K562 (cell line): ENCODE measurements around the gene CFHR2. TPM values are rescaled to one million over a fixed set of nuclear protein-coding genes. Genes with fewer than 3 reads are reported as not detected.
"Not testable (repeated sequence)": the region's sequence is repeated elsewhere in the genome, so short reads cannot be mapped to it uniquely, and the experiment has no call there.

ENCODE experiments used
- ATAC-seq: fragments of 200-7000 bp; cut with Tn5 transposase; 3 replicates; pipeline ENCODE4 v1.9.1; 2020; ENCODE audit warnings: moderate library complexity
- BruUV-seq: library from RNA; stranded (reverse); fragments of 400-500 nt; replicated peaks from 2 replicates; lab custom pipeline; 2021; lab: Mats Ljungman, UMichigan
- CTCF ChIA-PET: fragments of 300-600 bp; formaldehyde crosslinking; extraction: SDS; loops from one replicate; lab custom pipeline; 2021; ENCODE audit warnings: low intra/inter-chr PET ratio; lab: Yijun Ruan, JAX
- POLR2A ChIA-PET: fragments of 300-600, 350-650 bp; sonication (Branson Sonifier 250); formaldehyde crosslinking; extraction: SDS; loops from one replicate; lab custom pipeline; 2021; ENCODE audit warnings: antibody characterized with exemption, inconsistent platforms; lab: Yijun Ruan, JAX
- DNase-seq, 4 experiments: peaks; one replicate each; pipeline versions ENCODE4 v3.0.0 to v3.0.0-alpha.2; 2011 to 2018; ENCODE audit warnings: low spot score in 3 of 4, mixed read lengths in 3 of 4; ENCODE audit errors: extremely low read depth in 1 of 4
- FAIRE-seq: peaks from 2 replicates; lab custom pipeline; 2011; peaks lifted over from hg19 to GRCh38; lab: Jason Lieb, UNC
- H2AFZ ChIP-seq: 2 replicates; pipeline ENCODE4 v1.6.0; 2011; ENCODE audit warnings: low read depth, low read length, control low read depth, inconsistent platforms
- H3K27ac ChIP-seq: fragments of 200-600 bp; 3 replicates; pipeline ENCODE4 v1.8.0; 2011; ENCODE audit warnings: low read depth, mild to moderate bottlenecking, control low read depth, inconsistent platforms, low read length, moderate library complexity, mixed read lengths; ENCODE audit errors: extremely low read depth
- H3K27me3 ChIP-seq, 2 experiments: fragments of 300-600 bp in 1 of 2; 2 replicates in 1 of 2; 3 replicates in 1 of 2; pipeline versions ENCODE4 v1.6.0 to v1.8.0; 2011; ENCODE audit warnings: inconsistent platforms in 2 of 2, low read length in 2 of 2, mild to moderate bottlenecking in 1 of 2, mixed read lengths in 1 of 2, moderate library complexity in 1 of 2; ENCODE audit not compliant: control insufficient read depth in 2 of 2, insufficient read depth in 2 of 2
- H3K36me3 ChIP-seq: fragments of 300-600 bp; 3 replicates; pipeline ENCODE4 v1.8.0; 2011; ENCODE audit warnings: mild to moderate bottlenecking, low read length, inconsistent platforms; ENCODE audit not compliant: control insufficient read depth, insufficient read depth
- H3K4me1 ChIP-seq, 2 experiments: fragments of 200-600 bp in 1 of 2; replicated peaks in 1 of 2; 2 replicates in 1 of 2; 3 replicates in 1 of 2; pipeline versions ENCODE4 v1.5.1 to v1.8.0; 2011; ENCODE audit warnings: inconsistent platforms in 2 of 2, low read length in 2 of 2, mild to moderate bottlenecking in 1 of 2, mixed read lengths in 1 of 2, moderate library complexity in 1 of 2; ENCODE audit not compliant: control insufficient read depth in 2 of 2, insufficient read depth in 2 of 2
- H3K4me2 ChIP-seq: 2 replicates; pipeline ENCODE4 v1.6.1; 2011; ENCODE audit warnings: low read length, control low read depth, inconsistent platforms, mixed read lengths; ENCODE audit not compliant: insufficient read depth
- H3K4me3 ChIP-seq: fragments of 200-600 bp; sonication (generic), shearing (Covaris generic); 2 replicates; pipeline ENCODE4 v1.5.1; 2016; ENCODE audit warnings: control low read depth, inconsistent platforms
- H3K79me2 ChIP-seq: fragments of 200-600 bp; 3 replicates; pipeline ENCODE4 v1.8.0; 2011; ENCODE audit warnings: low read length, inconsistent platforms; ENCODE audit not compliant: control insufficient read depth, insufficient read depth
- H3K9ac ChIP-seq, 2 experiments: 2 replicates each; pipeline versions ENCODE4 v1.6.0 to v1.6.1; 2011; ENCODE audit warnings: low read depth in 2 of 2, low read length in 2 of 2, control low read depth in 1 of 2, inconsistent platforms in 1 of 2, mild to moderate bottlenecking in 1 of 2, mixed read lengths in 1 of 2; ENCODE audit not compliant: insufficient read depth in 1 of 2
- H3K9me1 ChIP-seq: one replicate; pipeline ENCODE4 v1.6.0; 2011; ENCODE audit warnings: inconsistent platforms, mild to moderate bottlenecking, low read length, moderate library complexity; ENCODE audit not compliant: control insufficient read depth, insufficient read depth
- H3K9me3 ChIP-seq: replicated peaks from 2 replicates; pipeline ENCODE4 v1.5.1; 2011; ENCODE audit warnings: low read depth, low read length, inconsistent platforms; ENCODE audit not compliant: control insufficient read depth, insufficient read depth
- H4K20me1 ChIP-seq: replicated peaks from 2 replicates; pipeline ENCODE4 v1.6.1; 2011; ENCODE audit warnings: low read length, inconsistent platforms, mixed read lengths; ENCODE audit not compliant: control insufficient read depth, insufficient read depth
- EGR1 ChIP-seq: fragments of 450-650 bp; conservative IDR thresholded peaks from 2 replicates; pipeline ENCODE4 v1.6.1; 2017; ENCODE audit warnings: mild to moderate bottlenecking
- NR2C1 ChIP-seq, 2 experiments: fragments of 450-650 bp; IDR thresholded peaks; 2 replicates each; pipeline ENCODE4 v1.6.1; 2017; ENCODE audit warnings: mild to moderate bottlenecking in 2 of 2, antibody characterized with exemption in 1 of 2, inconsistent platforms in 1 of 2, missing compliant biosample characterization in 1 of 2, missing genetic modification characterization in 1 of 2
- XRCC4 ChIP-seq: IDR thresholded peaks from one replicate; pipeline ENCODE4 v1.6.1; 2011; ENCODE audit not compliant: insufficient read depth, insufficient read length; ENCODE audit errors: extremely low read depth
- WGBS: fragments of 100-300 bp; shearing (Covaris generic); methylation state at CpG from one replicate; pipeline ENCODE4 v1.1.6; 2016; ENCODE audit warnings: low coverage, mixed read lengths; ENCODE audit not compliant: insufficient coverage; ENCODE audit errors: missing lambda C conversion rate; 5-methylcytosine and 5-hydroxymethylcytosine counted together
- in situ Hi-C: fragments of 300-500 bp; cut with MboI; formaldehyde crosslinking; loops from 4 replicates; pipeline ENCODE4 v1.15.0; 2018; ENCODE audit warnings: inconsistent platforms, mixed read lengths
- intact Hi-C: fragments of 100-400 bp; cut with micrococcal nuclease; formaldehyde crosslinking; loops from 2 replicates; pipeline ENCODE4 v1.14.2; 2022
- polyA plus RNA-seq, 8 experiments: library from polyadenylated mRNA; depleted of rRNA in 4 of 8; stranded (reverse) in 5 of 8; unstranded in 3 of 8; fragments of >200 nt; fragmentation: Nextera tagmentation in 2 of 8; fragmentation: Illumina TruSeq in 1 of 8; extraction: Ambion mirVana in 2 of 8; extraction: Trizol in 1 of 8; gene quantifications; 2 replicates each; pipeline versions ENCODE4 v1.2.1 to v1.2.3, GENCODE V29; 2011 to 2014; ENCODE audit warnings: inconsistent platforms in 1 of 8, missing spikeins in 1 of 8
- total RNA-seq, 7 experiments: library from RNA; depleted of rRNA in 6 of 7; stranded (reverse); fragments of >200 nt in 6 of 7; fragmentation: Illumina TruSeq in 2 of 7; extraction: Trizol in 2 of 7; gene quantifications; 2 replicates each; pipeline versions ENCODE4 v1.2.1 to v1.2.3, GENCODE V29; 2011 to 2021; ENCODE audit warnings: low replicate concordance in 1 of 7

CFHR2 gene
- total and polyA plus RNA-seq, 9 of the 15 experiments (the other 6 are each of a cell fraction or from before 2014, with no cell fraction given): not detected

DNA sequence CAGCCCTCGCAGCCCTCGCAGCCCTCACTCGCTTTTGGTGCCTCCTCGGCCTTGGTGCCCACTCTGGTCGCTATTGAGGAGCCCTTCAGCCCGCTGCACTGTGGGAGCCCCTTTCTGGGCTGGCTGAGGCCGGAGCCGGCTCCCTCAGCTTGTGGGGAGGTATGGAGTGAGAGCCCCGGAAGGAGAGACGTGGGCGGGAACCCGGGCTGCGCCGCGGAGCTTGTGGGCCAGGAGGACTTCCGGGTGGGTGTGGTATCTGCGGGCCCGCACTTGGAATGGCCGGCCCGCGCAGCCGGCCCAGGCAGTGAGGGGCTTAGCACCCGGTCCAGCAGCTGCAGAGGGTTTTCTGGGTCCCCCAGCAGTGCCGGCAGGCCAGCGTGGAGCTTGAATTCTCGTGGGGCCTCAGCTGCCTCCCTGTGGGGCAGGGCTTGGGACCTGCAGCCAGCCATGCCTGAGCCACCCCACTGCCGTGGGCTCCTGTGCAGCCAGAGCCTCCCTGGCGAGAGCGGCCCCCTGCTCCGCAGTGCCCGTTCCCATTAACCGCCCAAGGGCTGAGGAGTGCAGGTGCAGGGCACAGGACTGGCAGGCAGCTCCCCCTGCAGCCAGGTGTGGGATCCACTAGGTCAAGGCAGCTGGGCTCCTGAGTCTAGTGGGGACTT is 9.9 kb upstream of the CFHR2 start (continued):
- TF ChIP-seq NR2C1 (IDR thresholded peaks at IDR 0.05) (peak; percentile 75), NR2C1 (tag; IDR thresholded peaks at IDR 0.05) (peak; percentile 85), XRCC4 (no peak), EGR1 (peak; percentile 81)
- TF ChIP-seq, all 486 proteins: peak for 69

DNA sequence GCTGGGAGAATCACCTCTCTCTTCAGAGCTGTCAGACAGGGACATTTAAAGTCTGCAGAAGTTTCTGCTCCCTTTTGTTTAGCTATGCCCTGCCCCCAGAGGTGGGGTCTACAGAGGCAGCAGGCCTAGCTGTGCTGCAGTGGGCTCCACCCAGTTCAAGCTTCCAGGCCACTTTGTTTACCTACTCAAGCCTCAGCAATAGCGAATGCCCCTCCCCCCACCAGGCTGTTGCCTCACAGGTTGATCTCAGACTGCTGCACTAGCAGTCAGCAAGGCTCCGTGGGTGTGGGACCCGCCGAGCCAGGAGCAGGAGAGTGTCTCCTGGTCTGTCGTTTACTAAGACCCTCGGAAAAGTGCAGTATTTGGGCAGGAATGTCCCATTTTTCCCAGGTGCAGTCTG is 2.1 kb upstream of the CFHR2 start:
- DNase-seq (peak in 1 of 4 experiments; percentile 40), ATAC-seq (peak; percentile 48; the same call in 2 of the 3 replicates)
- Histone ChIP-seq H3K4me2 (0 out of 2 replicates have a peak overlapping the region, but pooled peaks have one; percentile 12), H2AFZ (peak overlapping the region; percentile 65; the same call in 1 of the 2 replicates)
- H3K27me3 ChIP-seq, in situ Hi-C loops, H3K9me1 ChIP-seq, H3K9ac ChIP-seq, H3K27ac ChIP-seq, POLR2A ChIA-PET, H3K79me2 ChIP-seq, H3K4me1 ChIP-seq, H4K20me1 ChIP-seq, H3K4me3 ChIP-seq, H3K9me3 ChIP-seq, H3K36me3 ChIP-seq, CTCF ChIA-PET, FAIRE-seq, BruUV-seq, intact Hi-C loops: not testable (repeated sequence)
- WGBS: 2% methylated on average over 6 of the region's 6 CpGs
